T47D (cell line): Measurements from ENCODE around the gene ABHD6.

Experiments
- DNase-seq, 2 experiments: peaks; one replicate each; pipeline versions ENCODE4 v3.0.0 to v3.0.0-alpha.2; 2011 to 2012; ENCODE audit warnings: low read depth in 1 of 2, low spot score in 1 of 2
- JUND ChIP-seq: IDR thresholded peaks from 2 replicates; pipeline ENCODE4 v1.6.1; 2012; ENCODE audit warnings: low read depth
- in situ Hi-C: cut with HindIII; loops from 2 replicates; pipeline ENCODE4 v1.10.0; 2016; ENCODE audit warnings: low sequenced_read_pairs, low pct_unique_long_range_greater_than_20kb

Gene ABHD6

DNA sequence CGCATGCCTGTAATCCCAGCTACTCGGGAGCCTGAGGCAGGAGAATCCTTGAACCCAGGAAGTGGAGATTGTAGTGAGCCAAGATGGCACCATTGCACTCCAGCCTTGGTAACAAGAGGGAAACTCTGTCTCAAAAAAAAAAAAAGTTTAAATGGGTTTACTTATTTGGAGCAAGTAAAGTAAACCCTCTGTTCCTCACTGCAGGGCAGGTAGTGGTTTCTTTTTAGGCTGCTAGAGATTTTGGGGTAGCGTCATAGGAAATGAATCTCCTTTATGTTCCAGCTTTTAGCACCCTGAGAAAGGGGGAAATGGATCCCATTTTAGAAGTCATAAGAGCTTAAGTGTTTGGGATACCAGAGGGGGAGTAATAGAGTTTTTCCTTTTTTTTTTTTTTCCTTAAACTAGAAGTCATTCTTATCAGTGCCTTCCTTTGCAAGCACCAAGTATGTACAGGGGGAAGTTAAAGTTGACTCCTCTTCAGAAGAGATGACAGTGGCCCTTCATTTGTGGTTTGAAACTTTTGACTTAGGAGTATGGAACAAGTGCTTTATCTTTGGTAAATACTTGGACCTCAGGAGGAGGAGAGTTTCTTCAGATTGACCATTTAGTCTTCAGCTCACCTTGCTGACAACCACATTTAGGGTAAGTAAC is 103.1 kb downstream of the ABHD6 start:
- in situ Hi-C loops: no loop called here
- no peak for TF ChIP-seq JUND
- no peak for DNase-seq

- in situ Hi-C loops: no loop called here
- no peak for DNase-seq
- no peak for TF ChIP-seq JUND
Measured at GRCh38 chr3:58341376-58341775, 103.8 kb downstream of the ABHD6 start.

- TF ChIP-seq JUND: no peak
- in situ Hi-C loops: no loop called here
- no peak for DNase-seq
Measured at GRCh38 chr3:58342676-58343075, 105.1 kb downstream of the ABHD6 start.
